Type B pancreatic cell (in vitro differentiated cells): ENCODE data around the gene DNAJC12. TPM values are rescaled to one million over a fixed set of nuclear protein-coding genes. Genes with fewer than 3 reads are reported as not detected.
"Not testable (repeated sequence)": the region's sequence is repeated elsewhere in the genome, so short reads cannot be mapped to it uniquely, and the experiment has no call there.

Source experiments
- DNase-seq: peaks from one replicate; pipeline ENCODE4 v3.0.0; 2021; ENCODE audit warnings: mixed read lengths; ENCODE audit not compliant: unreplicated experiment; ENCODE audit errors: extremely low spot score
- H3K27ac Mint-ChIP-seq: 2 replicates; pipeline ENCODE4 v1.8.0; 2021; ENCODE audit warnings: mild to moderate bottlenecking, mixed read lengths
- H3K27me3 Mint-ChIP-seq: 2 replicates; pipeline ENCODE4 v1.8.0; 2021; ENCODE audit warnings: mixed read lengths
- H3K36me3 Mint-ChIP-seq: 2 replicates; pipeline ENCODE4 v1.8.0; 2021; ENCODE audit warnings: mixed read lengths
- H3K4me1 Mint-ChIP-seq: one replicate; pipeline ENCODE4 v1.8.0; 2021; ENCODE audit warnings: mixed read lengths; ENCODE audit not compliant: unreplicated experiment
- H3K4me3 Mint-ChIP-seq: 2 replicates; pipeline ENCODE4 v1.8.0; 2021; ENCODE audit warnings: mild to moderate bottlenecking, mixed read lengths
- H3K9me3 Mint-ChIP-seq: 2 replicates; pipeline ENCODE4 v1.8.0; 2021; ENCODE audit warnings: mixed read lengths
- CTCF ChIP-seq: fragments of 200-600 bp; sonication (generic); conservative IDR thresholded peaks from 2 replicates; pipeline ENCODE4 v1.5.0; 2021; ENCODE audit warnings: antibody characterized with exemption, mild to moderate bottlenecking
- total RNA-seq: library from RNA; stranded (reverse); gene quantifications from 2 replicates; pipeline ENCODE4 v1.2.1, GENCODE V29; 2021; ENCODE audit warnings: low replicate concordance

DNAJC12 gene
- total RNA-seq, 1 donor from 2014 or later: 15.7 TPM

- Mint-ChIP-seq H3K4me3 (no peak overlapping the region), H3K36me3 (no peaks in the 10 kb centered on the region), H3K27me3 (no peaks in the 10 kb centered on the region), H3K9me3 (no peaks in the 10 kb centered on the region), H3K27ac (peak overlapping the region; percentile 62), H3K4me1 (peaks cover 5% of the 10 kb centered on the region)
- DNase-seq: no peak
- TF ChIP-seq CTCF: no peak
These were observed 55.5 kb downstream of the DNAJC12 start for GRCh38 chr10:67782530-67782929.

- H3K27me3 Mint-ChIP-seq: no peaks in the 10 kb centered on the region
These were observed 57.0 kb downstream of the DNAJC12 start for GRCh38 chr10:67780759-67781538.

GRCh38 chr10:67780204-67780621 lies 57.8 kb downstream of the DNAJC12 start:
- DNase-seq, H3K27ac Mint-ChIP-seq, H3K9me3 Mint-ChIP-seq, H3K36me3 Mint-ChIP-seq, H3K4me3 Mint-ChIP-seq, H3K27me3 Mint-ChIP-seq, H3K4me1 Mint-ChIP-seq: not testable (repeated sequence)

More at GRCh38 chr10:67780759-67781538, 57.0 kb downstream of the DNAJC12 start:
- TF ChIP-seq CTCF: no peak
- Mint-ChIP-seq H3K36me3 (no peaks in the 10 kb centered on the region), H3K27ac (no peak overlapping the region), H3K4me1 (peaks cover 5% of the 10 kb centered on the region), H3K9me3 (no peaks in the 10 kb centered on the region), H3K4me3 (no peak overlapping the region)
- no peak for DNase-seq

DNA sequence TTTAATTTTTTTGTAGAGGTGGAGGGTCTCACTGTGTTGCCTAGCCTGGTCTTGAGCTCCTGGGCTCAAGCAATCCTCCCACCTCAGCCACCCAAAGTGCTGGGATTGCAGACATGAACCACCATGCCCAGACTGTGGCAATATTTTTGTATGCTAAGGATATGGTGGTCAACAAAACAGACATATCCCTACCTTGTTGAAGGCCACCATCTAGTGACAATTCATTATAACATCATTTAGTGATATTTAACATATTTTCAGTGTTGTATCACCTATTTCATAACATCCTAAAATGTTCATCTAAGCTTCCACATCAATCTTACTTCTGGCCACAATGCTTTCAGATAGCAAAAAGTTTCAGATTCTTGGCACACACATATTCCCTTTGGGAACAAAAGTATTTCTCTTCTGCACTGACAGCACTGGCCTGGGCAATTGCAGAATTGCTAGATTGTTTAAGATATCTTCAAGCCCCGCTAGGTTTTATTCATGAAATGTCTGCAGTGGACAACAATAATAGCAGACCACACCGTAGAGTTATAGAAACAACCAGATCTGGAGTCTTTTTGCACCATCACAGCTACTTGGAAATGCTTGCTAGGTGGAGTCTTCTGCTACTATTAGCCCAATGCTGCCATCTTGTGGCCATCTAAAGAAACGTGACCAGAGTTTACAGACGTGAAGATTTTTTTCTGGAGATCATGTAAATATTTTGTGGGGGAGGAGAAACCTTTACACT lies 58.4 kb downstream of the DNAJC12 start:
- H3K36me3 Mint-ChIP-seq: no peaks in the 10 kb centered on the region
- no peak overlapping the region for H3K4me3 Mint-ChIP-seq
- H3K27ac Mint-ChIP-seq: no peak overlapping the region
- no peaks in the 10 kb centered on the region for H3K27me3 Mint-ChIP-seq
- H3K9me3 Mint-ChIP-seq: no peaks in the 10 kb centered on the region
- peaks cover 5% of the 10 kb centered on the region for H3K4me1 Mint-ChIP-seq
- DNase-seq: no peak
- peak; percentile 93 for TF ChIP-seq CTCF

GRCh38 chr10:67776371-67776770 lies 61.6 kb downstream of the DNAJC12 start:
- H3K4me3 Mint-ChIP-seq: no peak overlapping the region

More at GRCh38 chr10:67776371-67776770, 61.6 kb downstream of the DNAJC12 start:
- no peaks in the 10 kb centered on the region for H3K9me3 Mint-ChIP-seq
- no peaks in the 10 kb centered on the region for H3K36me3 Mint-ChIP-seq
- TF ChIP-seq CTCF: no peak
- H3K27me3 Mint-ChIP-seq: no peaks in the 10 kb centered on the region
- H3K4me1 Mint-ChIP-seq: peaks cover 9% of the 10 kb centered on the region
- no peak overlapping the region for H3K27ac Mint-ChIP-seq
- no peak for DNase-seq
